ENCODE data around the gene VARS2.
"Not testable (repeated sequence)": the region's sequence is repeated elsewhere in the genome, so short reads cannot be mapped to it uniquely, and the experiment has no call there.

VARS2 gene

GRCh38 chr6:30914076-30914853 lies at the start of gene VARS2:
Gene VARS2, plus strand, starts transcription at chr6:30914238. Its CDS starts 599 bp downstream, at chr6:30914837.
- DNase-seq (ENCODE audit: low spot score) = peak; percentile 89

- no peak for DNase-seq (ENCODE audit: low spot score)
Observed at GRCh38 chr6:30864325-30864724, 49.7 kb upstream of the VARS2 start.

GRCh38 chr6:30869241-30869749 lies 44.7 kb upstream of the VARS2 start:
- DNase-seq (ENCODE audit: low spot score) = not testable (repeated sequence)

GRCh38 chr6:30870546-30870945 lies 43.5 kb upstream of the VARS2 start:
- no peak for DNase-seq (ENCODE audit: low spot score)

- no peak for DNase-seq (ENCODE audit: low spot score)
Observed at GRCh38 chr6:30871592-30872183, 42.4 kb upstream of the VARS2 start.

GRCh38 chr6:30873137-30873640 lies 40.8 kb upstream of the VARS2 start:
- no peak for DNase-seq (ENCODE audit: low spot score)

GRCh38 chr6:30873795-30874194 lies 40.2 kb upstream of the VARS2 start:
- not testable (repeated sequence) for DNase-seq (ENCODE audit: low spot score)

GRCh38 chr6:30875244-30876038 lies 38.6 kb upstream of the VARS2 start:
- DNase-seq (ENCODE audit: low spot score) = no peak

- DNase-seq (ENCODE audit: low spot score) = no peak
Observed at GRCh38 chr6:30876039-30876730, 37.9 kb upstream of the VARS2 start.

GRCh38 chr6:30877419-30878262 lies 36.4 kb upstream of the VARS2 start:
- DNase-seq (ENCODE audit: low spot score) = peak; percentile 78

- no peak for DNase-seq (ENCODE audit: low spot score)
Observed at GRCh38 chr6:30879684-30880427, 34.2 kb upstream of the VARS2 start.

- DNase-seq (ENCODE audit: low spot score) = no peak
Observed at GRCh38 chr6:30880698-30881252, 33.3 kb upstream of the VARS2 start.

GRCh38 chr6:30881392-30882203 lies 32.4 kb upstream of the VARS2 start:
- DNase-seq (ENCODE audit: low spot score) = no peak

GRCh38 chr6:30882204-30882758 lies 31.8 kb upstream of the VARS2 start:
- no peak for DNase-seq (ENCODE audit: low spot score)

GRCh38 chr6:30882759-30883684 lies 31.0 kb upstream of the VARS2 start:
- DNase-seq (ENCODE audit: low spot score) = no peak

- DNase-seq (ENCODE audit: low spot score) = no peak
Observed at GRCh38 chr6:30883685-30884520, 30.1 kb upstream of the VARS2 start, which contains the start of gene DDR1. Gene DDR1, plus strand, starts transcription at chr6:30884519. Its CDS starts 4,211 bp downstream, at chr6:30888730.
